GM21717 (cell line): ENCODE data around the gene KLHL29.
"Not testable (repeated sequence)": the region's sequence is repeated elsewhere in the genome, so short reads cannot be mapped to it uniquely, and the experiment has no call there.

Experiments used
- ATAC-seq: cut with Tn5 transposase; IDR thresholded peaks from one replicate; pipeline ENCODE4 v1.9.1; 2021; ENCODE audit warnings: mild to moderate bottlenecking, moderate library complexity; ENCODE audit not compliant: unreplicated experiment

KLHL29 gene

DNA sequence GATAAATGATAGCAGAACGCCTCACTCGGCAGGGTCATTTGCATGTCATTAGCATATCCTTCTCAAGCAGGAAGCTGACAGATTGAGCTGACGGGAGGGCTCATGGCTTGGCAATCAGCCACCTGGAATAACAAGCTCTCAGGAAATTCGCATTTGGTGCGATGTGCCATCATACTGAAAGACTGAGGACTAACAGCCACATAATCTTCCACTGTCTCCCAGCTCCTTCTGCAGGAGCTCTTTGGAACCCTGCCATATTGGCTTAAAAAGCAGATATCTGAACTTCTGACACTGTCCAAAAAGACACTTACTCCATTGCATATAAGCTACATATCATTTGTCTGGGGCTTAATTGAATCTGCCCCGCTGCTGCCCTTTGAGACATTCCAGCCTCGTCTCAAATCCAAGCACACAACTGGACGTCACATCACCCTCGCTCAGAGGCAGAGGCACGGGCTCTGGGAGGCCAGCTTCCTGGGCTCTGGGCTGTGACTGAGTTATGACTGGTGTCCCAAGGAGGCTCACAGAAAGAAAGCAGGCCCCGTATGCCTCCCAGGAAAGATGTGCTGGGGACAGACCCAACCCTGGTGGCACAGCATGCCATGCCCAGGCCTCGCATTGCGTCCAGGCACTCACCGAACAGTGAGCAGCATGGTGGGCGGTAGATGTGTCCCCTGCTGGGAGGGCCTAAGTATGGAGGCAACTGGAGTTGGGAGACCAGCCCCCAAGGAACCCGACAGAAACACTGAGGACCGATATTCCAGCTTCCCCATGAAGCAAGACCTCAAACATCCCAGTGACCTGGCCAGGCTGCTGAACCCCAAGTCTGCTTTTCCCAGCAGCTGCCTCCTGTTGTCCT lies 314.0 kb downstream of the KLHL29 start:
- ATAC-seq, result no peak

- ATAC-seq, result no peak
These were observed 314.6 kb downstream of the KLHL29 start for GRCh38 chr2:23699580-23699925.

DNA sequence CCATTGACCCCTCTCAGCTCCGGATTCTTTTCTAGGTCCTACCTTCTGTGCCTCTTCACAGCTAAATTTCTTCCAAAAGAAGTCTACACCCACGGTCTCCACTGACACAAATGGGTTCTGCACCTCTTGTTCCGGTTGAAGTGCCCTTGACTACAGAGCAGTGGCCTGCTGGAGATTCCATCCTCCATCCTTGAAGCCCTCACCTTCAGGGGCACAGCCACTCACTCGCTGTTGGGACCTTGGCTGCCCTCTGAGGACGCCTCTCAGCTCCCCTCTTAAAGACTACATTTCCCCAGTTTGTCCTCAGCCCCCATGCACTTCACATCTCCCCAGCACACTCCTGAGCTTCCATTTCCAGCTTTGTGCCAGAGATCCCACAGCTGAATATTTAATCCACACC lies 315.6 kb downstream of the KLHL29 start:
- no peak for ATAC-seq

- ATAC-seq, result no peak
These were observed 318.1 kb downstream of the KLHL29 start for GRCh38 chr2:23703037-23703582.

DNA sequence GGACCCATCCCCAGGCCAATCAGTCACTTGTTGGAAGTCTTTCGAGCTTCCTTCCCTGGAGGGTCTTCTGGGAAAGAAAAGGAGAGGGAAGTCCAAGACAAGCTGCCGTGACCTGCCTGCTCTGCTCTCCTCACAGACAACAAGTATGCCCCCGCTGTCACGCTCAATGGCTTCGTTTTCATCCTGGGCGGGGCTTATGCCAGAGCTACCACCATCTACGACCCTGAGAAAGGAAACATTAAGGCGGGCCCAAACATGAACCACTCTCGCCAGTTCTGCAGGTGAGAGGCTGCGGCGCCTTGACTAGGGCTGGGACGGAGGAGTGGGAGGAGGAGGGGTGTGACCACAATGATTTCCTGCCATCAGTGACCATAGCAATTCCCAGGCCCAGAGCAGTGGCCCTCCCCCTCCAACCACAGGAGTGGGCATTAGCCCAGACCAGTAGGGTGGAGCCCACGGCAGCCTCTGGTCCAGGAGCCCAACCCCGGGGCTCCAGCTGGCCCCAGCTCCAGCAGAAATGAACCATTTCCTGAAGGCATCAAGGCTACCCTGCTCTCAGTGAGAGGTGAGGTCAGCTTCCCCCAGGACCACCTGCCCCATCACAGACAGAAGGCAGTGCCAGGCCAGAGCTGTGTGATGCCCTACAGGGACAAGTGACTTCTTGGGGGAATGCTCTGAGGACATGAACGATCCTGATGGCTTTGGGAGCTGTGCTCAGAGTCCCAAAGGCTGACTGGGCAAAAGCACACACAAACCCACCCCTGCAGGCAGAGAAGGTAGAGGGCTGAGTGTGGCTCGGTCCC lies 318.8 kb downstream of the KLHL29 start:
- ATAC-seq, result no peak

GRCh38 chr2:23705771-23706612 lies 321.0 kb downstream of the KLHL29 start:
- no peak for ATAC-seq

DNA sequence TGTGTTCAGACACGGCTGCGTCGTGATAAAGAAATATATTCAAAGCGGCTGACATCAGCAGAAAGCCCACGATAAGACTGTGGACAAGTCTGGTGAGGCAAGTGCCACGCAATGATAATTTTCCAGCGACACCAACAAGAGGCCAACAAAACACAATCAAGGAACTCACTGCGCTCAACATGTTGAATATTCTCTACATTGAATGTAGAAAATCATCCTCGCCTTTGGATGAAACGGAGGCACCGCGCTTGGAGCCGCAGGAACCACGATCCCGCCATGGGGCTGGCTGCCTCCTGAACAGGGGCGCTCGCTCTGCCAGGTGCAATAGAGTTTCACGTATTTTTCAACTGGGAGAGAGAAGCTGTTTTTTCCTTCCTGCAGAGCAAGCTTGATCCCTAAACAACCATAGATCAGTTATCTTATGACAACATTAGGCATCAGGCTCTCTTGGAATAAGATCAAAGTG lies 321.7 kb downstream of the KLHL29 start:
- no peak for ATAC-seq

DNA sequence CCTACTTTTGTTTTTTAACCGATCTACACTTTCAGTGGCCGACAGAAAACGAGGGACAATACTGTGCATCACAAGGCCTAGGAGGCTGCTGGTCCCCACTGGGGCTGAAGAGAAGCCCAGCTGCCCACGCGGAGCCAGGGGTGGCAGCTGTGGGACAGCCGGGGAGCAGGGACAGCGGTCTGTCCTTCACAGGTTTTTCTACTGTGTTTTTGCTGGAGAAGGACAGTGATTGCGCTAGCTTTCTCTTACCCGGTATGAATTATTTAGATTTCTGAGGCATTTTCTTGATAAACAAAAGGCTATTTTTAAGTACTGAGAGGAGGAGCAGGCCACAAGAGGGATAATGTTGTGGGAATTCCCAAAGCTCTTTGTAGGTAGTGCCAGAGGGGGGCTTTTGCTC lies 322.1 kb downstream of the KLHL29 start:
- ATAC-seq, result no peak

GRCh38 chr2:23708771-23709170 lies 323.8 kb downstream of the KLHL29 start:
- ATAC-seq, result no peak

DNA sequence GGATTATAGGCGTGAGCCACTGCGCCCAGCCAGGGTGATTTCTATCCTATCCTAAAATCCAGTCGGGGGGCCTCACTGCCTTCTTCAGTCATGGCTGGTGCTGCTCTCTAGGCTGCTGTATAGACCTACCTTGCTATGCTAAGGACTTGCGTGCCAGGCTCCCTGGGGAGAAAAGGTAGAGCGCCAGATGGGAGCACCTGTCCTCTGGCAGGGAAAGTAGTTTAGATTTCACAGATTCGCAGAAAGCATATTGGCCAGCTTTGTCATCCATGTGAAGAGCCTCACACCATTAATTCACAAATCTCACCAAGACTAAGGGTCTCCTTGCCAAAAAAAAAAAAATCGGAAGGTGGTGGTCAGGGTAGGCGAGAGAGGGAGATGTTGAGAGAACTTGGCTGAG lies 324.3 kb downstream of the KLHL29 start:
- no peak for ATAC-seq

DNA sequence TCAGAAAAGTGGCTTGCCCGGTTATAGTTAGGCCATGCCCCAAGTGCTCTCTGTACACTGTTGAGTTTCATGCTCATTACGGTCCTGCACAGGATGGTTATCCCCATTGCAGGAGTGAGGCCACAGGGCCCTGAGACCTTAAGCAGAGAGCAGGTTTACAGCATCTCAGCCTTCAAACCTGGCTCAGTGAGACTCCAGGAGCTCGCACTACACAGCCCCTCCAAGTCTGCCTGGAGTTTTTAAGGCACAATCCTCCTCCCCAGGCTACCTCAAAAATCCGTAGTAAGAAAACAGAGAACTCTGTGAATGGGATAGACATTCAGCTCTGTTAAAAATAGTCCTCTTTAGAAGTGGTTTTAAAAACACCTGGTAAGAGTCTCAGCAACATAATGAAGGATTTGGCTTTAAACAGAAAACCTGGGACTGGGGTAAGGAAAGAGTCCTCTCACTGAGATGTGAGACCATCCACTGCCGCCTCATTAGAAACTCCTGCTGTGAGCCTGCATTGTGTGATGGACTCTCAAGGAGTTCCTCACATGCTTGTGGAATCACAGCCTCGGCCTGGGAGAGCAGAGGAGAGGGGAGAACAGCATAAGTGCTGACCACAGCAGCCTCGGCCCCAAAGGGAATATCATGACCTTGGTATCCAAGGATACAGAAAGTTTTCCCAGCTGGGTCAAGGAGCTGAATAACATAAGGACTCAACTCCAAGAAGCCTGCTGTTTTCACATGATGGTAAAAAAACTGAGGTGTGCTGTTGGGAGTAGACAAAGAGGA lies 327.2 kb downstream of the KLHL29 start:
- no peak for ATAC-seq

DNA sequence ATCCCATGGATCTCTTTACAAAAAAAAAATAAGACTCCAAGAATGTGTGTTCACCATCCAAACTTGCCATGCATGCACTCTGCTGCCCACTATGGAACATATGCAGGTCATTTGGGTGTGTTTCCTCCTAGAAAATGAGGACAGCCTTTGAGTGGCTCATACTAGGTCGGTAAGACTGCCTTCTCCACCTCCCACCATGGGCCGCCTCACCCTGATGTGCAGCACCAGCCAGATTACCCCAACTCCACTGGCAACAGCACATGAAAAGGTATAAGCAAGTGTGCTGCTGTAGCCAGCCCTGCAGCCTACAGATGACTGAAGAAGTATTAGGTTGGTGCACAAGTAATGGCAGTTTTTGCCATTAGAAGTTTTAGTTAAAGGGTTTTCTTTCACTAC lies 327.8 kb downstream of the KLHL29 start:
- no peak for ATAC-seq

- ATAC-seq, result no peak
These were observed 328.4 kb downstream of the KLHL29 start for GRCh38 chr2:23713351-23713750.

DNA sequence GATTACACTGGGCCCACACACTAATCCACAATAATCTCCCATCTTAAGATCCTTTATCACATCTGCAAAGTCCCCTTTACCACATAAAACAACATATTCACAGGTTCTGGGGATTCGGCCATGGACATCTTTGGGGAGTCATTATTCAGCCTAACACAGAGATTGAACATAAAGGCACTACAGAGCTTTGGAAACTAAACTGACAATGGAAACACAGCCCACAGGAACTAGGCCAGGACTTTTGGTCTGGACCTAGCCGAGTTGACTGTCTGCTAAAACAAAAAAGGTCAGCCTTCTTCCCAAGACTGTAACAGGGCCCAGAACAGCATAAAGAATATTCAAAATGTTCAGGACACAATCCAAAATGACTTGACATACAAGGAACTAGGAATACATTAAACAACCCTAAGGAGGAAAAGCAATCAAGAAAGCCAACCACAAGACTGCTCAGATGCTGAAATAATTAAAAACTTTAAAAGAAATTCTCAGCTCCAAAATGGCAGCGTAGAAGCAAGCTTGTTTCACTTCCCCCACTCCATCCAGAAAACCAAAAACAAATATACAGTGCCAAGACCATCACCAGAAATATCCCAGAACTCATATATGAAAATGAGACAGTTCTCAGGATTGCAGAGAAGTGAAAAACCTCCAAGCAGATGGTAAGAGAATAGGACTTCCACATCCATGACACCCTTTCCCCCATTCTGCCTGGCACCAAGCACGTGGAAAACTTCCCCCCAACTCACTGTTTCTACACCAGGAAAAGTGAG lies 334.1 kb downstream of the KLHL29 start:
- ATAC-seq, result no peak

GRCh38 chr2:23719716-23720115 lies 334.7 kb downstream of the KLHL29 start:
- no peak for ATAC-seq

DNA sequence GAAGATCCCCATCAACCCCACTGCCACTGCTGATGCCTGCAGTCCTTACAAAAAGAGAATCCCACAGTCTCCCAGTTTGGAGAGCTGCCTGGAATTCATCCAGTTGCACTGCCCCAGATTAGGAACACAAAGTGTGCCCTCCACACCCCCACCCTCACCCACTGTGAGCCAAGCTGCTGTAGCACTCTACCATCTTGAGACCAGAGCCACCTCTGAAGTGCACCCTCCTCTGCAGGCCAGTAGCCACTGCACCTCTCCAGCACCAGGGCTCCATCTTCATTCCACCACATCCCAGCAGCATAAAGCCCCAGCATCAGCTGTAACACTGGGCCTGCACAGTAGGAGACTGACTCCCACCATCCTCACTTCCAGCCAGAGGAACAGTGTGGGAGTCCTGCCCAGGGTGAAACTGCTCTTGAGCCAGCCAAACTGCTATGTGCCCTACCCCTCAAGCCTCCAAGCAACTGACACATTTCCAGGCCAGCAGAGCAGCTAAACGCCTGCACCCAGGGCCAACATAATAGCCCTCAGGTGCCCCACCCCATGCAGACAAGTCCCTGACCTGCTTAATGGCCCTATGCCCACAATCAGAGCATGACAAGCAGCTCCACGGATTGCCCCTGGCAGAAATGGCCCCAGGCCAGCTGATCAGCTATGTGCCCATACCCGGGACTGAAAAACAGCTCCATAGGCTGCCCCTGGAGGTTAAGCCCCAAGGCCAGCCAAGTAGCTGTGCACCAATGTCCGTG lies 335.9 kb downstream of the KLHL29 start:
- ATAC-seq, result no peak

DNA sequence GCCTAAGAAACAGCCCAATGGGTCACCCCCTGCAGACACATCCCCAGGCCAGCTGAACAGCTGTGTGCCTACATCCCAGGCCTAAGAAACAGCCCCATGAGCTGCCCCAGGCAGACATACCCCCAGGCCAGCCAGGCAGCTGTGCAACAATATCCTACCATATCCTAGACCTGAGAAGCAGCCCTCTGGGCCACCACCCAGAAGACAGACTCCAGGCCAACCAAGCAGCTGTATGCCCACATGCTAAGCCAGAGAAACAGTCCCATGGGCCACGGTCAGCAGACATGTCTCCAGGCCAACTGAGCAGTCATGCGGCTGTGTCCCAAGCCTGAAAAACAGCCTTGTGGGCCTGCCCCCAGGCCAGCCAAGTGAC lies 336.5 kb downstream of the KLHL29 start:
- no peak for ATAC-seq

GRCh38 chr2:23722255-23722654 lies 337.3 kb downstream of the KLHL29 start:
- no peak for ATAC-seq

- ATAC-seq, result not testable (repeated sequence)
These were observed 338.1 kb downstream of the KLHL29 start for GRCh38 chr2:23723029-23723428.
